Smooth muscle cell (in vitro differentiated cells): Measurements from ENCODE around the gene GTF2F2. TPM values are rescaled to one million over a fixed set of nuclear protein-coding genes. Genes with fewer than 3 reads are reported as not detected.

Experiments
- DNase-seq: peaks from one replicate; lab custom pipeline; 2025; ENCODE audit not compliant: unreplicated experiment; lab: John Stamatoyannopoulos, UW
- H2AFZ ChIP-seq: fragments of 200-600 bp; sonication (generic); 2 replicates; pipeline ENCODE4 v1.6.0; 2016; ENCODE audit warnings: antibody characterized with exemption, low read depth, mild to moderate bottlenecking
- H3F3A ChIP-seq: fragments of 200-600 bp; sonication (generic); 2 replicates; pipeline ENCODE4 v1.6.0; 2017; ENCODE audit warnings: antibody characterized with exemption, low read depth
- H3K27ac ChIP-seq: fragments of 200-600 bp; sonication (generic); 2 replicates; pipeline ENCODE4 v1.5.1; 2016; ENCODE audit warnings: low read depth, mild to moderate bottlenecking
- H3K27me3 ChIP-seq: fragments of 200-600 bp; sonication (generic); 2 replicates; pipeline ENCODE4 v1.6.1; 2016; ENCODE audit warnings: low read depth, mild to moderate bottlenecking
- H3K36me3 ChIP-seq: fragments of 200-600 bp; sonication (generic); 2 replicates; pipeline ENCODE4 v1.5.1; 2016; ENCODE audit warnings: low read depth
- H3K4me1 ChIP-seq: fragments of 200-600 bp; sonication (generic); 2 replicates; pipeline ENCODE4 v1.5.1; 2016; ENCODE audit warnings: low read depth
- H3K4me2 ChIP-seq: fragments of 200-600 bp; sonication (generic); 2 replicates; pipeline ENCODE4 v1.6.0; 2016; ENCODE audit warnings: mild to moderate bottlenecking
- H3K4me3 ChIP-seq: fragments of 200-600 bp; sonication (generic); 2 replicates; pipeline ENCODE4 v1.5.1; 2016; ENCODE audit warnings: mild to moderate bottlenecking
- H3K79me2 ChIP-seq: fragments of 200-600 bp; sonication (generic); 2 replicates; pipeline ENCODE4 v1.6.0; 2016; ENCODE audit warnings: low read depth, mild to moderate bottlenecking
- H3K9ac ChIP-seq: fragments of 200-600 bp; sonication (generic); 2 replicates; pipeline ENCODE4 v1.6.0; 2016; ENCODE audit warnings: low read depth
- H3K9me3 ChIP-seq: fragments of 200-600 bp; sonication (generic); replicated peaks from 2 replicates; pipeline ENCODE4 v1.5.1; 2016; ENCODE audit warnings: low read depth
- H4K20me1 ChIP-seq: fragments of 200-600 bp; sonication (generic); 2 replicates; pipeline ENCODE4 v1.6.0; 2016; ENCODE audit warnings: low read depth
- WGBS: methylation state at CpG from one replicate; pipeline ENCODE4 v1.1.7; 2016; ENCODE audit warnings: low lambda C conversion rate; 5-methylcytosine and 5-hydroxymethylcytosine counted together
- polyA plus RNA-seq: library from polyadenylated mRNA; unstranded; fragments of >200 nt; fragmentation: Nextera tagmentation; extraction: Ambion mirVana; gene quantifications from 2 replicates; pipeline ENCODE4 v1.2.1, GENCODE V29; 2016
- total RNA-seq: library from RNA; depleted of rRNA; stranded (reverse); fragments of >200 nt; gene quantifications from 2 replicates; pipeline ENCODE4 v1.2.3, GENCODE V29; 2014
- TF ChIP-seq, protein P1 (sequence below): fragments of 200-600 bp; sonication (generic); IDR thresholded peaks from 2 replicates; pipeline ENCODE4 v1.5.1; 2017; ENCODE audit warnings: borderline replicate concordance, mild to moderate bottlenecking, antibody characterized with exemption; ENCODE audit not compliant: insufficient read depth, poor library complexity, severe bottlenecking

Gene GTF2F2
- total and polyA plus RNA-seq, 2 experiments from 2014 or later, result 11.2 to 28.1 TPM

DNA sequence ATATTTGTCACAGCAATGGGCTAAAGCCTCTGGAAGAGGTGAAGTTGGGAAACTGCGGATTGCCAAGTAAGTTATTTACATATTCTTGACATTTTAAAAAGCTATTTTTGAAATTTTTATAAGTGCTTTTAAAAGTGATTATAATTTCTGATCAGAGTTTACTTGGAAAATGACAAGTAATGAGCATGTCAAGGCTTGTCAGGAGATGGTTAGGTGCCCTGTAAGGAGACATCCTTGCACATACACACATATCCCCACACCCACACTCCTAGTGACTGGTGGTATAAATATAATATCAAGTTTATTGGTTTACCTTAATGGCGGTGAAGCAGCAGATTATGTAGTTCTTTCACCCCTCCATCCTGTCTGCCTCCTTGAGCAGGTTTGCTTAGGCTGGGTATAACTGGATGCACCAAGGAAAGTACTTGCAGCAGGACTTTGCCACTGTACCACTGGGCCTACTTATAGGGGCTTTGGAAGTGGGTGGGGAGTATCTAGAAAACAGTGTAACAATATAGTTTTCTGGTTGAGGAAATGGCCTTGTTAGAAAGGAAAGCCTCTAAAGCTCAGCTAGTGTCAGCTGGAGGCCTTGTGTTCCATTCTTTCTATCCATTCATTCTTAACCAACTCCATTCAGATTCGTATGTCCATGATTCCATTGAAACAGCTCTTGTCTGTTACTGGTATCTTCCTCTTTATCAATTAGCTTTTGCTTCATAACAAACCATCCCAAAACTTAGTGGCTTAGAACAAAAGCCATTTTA, 16.6 kb downstream of the GTF2F2 start:
- Histone ChIP-seq H3K4me2 (no peak overlapping the region), H3K27me3 (no peaks in the 10 kb centered on the region), H3K4me3 (no peak overlapping the region), H2AFZ (no peak overlapping the region), H3K4me1 (peaks cover 4% of the 10 kb centered on the region), H3K9ac (no peak overlapping the region), H3K9me3 (no peaks in the 10 kb centered on the region), H3K27ac (no peak overlapping the region), H3K79me2 (peaks cover 55% of the 10 kb centered on the region), H3F3A (no peaks in the 10 kb centered on the region), H4K20me1 (peaks cover 9% of the 10 kb centered on the region), H3K36me3 (no peaks in the 10 kb centered on the region)
- 88% methylated on average over 3 of the region's 3 CpGs for WGBS
- DNase-seq, result no peak
- TF ChIP-seq, protein P1, sequence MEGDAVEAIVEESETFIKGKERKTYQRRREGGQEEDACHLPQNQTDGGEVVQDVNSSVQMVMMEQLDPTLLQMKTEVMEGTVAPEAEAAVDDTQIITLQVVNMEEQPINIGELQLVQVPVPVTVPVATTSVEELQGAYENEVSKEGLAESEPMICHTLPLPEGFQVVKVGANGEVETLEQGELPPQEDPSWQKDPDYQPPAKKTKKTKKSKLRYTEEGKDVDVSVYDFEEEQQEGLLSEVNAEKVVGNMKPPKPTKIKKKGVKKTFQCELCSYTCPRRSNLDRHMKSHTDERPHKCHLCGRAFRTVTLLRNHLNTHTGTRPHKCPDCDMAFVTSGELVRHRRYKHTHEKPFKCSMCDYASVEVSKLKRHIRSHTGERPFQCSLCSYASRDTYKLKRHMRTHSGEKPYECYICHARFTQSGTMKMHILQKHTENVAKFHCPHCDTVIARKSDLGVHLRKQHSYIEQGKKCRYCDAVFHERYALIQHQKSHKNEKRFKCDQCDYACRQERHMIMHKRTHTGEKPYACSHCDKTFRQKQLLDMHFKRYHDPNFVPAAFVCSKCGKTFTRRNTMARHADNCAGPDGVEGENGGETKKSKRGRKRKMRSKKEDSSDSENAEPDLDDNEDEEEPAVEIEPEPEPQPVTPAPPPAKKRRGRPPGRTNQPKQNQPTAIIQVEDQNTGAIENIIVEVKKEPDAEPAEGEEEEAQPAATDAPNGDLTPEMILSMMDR, result no peak

DNA sequence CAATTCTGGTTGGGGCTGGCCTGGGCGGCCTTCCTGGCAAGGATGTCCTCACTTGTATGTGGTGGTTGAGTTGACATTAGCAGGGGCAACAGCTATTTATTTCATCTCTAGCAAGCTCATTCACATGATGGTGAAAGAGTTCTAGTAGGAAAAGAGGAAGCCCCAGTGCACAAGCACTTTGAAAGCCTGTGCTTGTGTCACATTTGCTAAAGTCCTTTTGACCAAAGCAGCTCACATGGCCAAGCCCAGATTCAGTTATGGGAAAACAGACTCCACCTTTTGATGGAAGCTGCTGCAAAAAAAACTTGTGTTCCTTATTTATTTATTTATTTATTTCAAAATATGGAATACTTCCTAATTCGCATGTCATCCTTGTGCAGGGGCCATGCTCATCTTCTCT, 17.2 kb downstream of the GTF2F2 start:
- Histone ChIP-seq H3K36me3 (no peaks in the 10 kb centered on the region), H2AFZ (no peak overlapping the region), H3K9me3 (no peaks in the 10 kb centered on the region), H3K4me2 (no peak overlapping the region), H3F3A (peaks cover 2% of the 10 kb centered on the region), H4K20me1 (peaks cover 4% of the 10 kb centered on the region), H3K27me3 (no peaks in the 10 kb centered on the region), H3K4me1 (peaks cover 6% of the 10 kb centered on the region), H3K9ac (no peak overlapping the region), H3K4me3 (no peak overlapping the region), H3K79me2 (peaks cover 50% of the 10 kb centered on the region), H3K27ac (no peak overlapping the region)
- WGBS, result 100% methylated on average over 2 of the region's 2 CpGs
- DNase-seq, result no peak
- TF ChIP-seq, protein P1, result no peak

DNA sequence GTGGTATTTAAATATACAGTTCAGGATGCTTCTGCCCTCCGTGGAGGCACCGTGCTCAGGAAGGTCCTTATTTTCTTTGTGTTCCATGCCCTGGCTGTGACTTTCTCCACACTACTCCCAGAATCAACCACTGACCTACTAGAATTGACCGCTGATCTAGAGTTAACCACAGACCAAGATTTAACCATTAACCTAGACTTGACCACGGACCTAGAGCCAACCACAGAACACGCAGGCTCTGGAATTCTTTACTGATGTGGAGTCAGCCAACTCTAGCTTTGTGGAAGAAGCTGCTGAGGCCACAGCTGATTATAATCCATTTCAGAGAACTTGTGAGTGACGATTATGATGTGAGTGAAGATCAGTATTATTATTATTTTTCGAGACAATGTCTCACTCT, 18.0 kb downstream of the GTF2F2 start:
- TF ChIP-seq, protein P1, result no peak
- Histone ChIP-seq H3K27ac (no peak overlapping the region), H3K4me3 (no peak overlapping the region), H3F3A (peaks cover 7% of the 10 kb centered on the region), H3K79me2 (peaks cover 43% of the 10 kb centered on the region), H3K27me3 (no peaks in the 10 kb centered on the region), H3K9me3 (no peaks in the 10 kb centered on the region), H4K20me1 (peaks cover 9% of the 10 kb centered on the region), H3K36me3 (no peaks in the 10 kb centered on the region), H2AFZ (no peak overlapping the region), H3K4me2 (no peak overlapping the region), H3K9ac (no peak overlapping the region), H3K4me1 (peaks cover 13% of the 10 kb centered on the region)
- no peak for DNase-seq
- 86% methylated on average over 7 of the region's 7 CpGs for WGBS

DNA sequence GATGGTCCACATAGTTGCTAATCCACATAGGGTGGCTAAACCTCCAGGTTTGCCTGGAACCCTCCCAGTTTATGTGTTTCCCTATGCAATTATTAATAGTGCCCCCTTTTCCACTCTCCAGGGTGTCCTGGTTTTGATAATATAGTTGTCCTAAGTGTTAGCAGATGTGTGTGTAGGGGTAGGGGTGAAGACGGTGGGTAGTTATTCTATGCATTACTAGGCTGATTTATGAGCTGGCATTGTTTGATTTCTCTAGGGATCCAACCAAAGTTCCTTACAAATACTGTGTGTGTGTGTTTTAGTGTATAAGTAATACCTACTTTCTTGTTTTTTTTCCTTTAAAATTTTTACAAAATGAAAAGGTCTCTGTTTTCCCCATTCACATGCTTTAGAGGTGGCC, 21.1 kb downstream of the GTF2F2 start:
- WGBS, result 39% methylated on average over 1 of the region's 1 CpG
- no peaks in the 10 kb centered on the region for H3K27me3 ChIP-seq
- no peak overlapping the region for H2AFZ ChIP-seq
- H3K4me1 ChIP-seq, result peaks cover 19% of the 10 kb centered on the region
- H3K79me2 ChIP-seq, result peaks cover 33% of the 10 kb centered on the region
- TF ChIP-seq, protein P1, result no peak
- peaks cover 15% of the 10 kb centered on the region for H3F3A ChIP-seq
- H3K9me3 ChIP-seq, result no peaks in the 10 kb centered on the region
- no peak overlapping the region for H3K9ac ChIP-seq
- no peak overlapping the region for H3K4me2 ChIP-seq
- H4K20me1 ChIP-seq, result peaks cover 6% of the 10 kb centered on the region
- no peaks in the 10 kb centered on the region for H3K36me3 ChIP-seq
- peak overlapping the region; percentile 11 for H3K27ac ChIP-seq
- DNase-seq, result no peak
- H3K4me3 ChIP-seq, result no peak overlapping the region
